Gastrocnemius medialis (tissue), 4 donors: ENCODE data around the gene DNAJB6.

Experiments
- POLR2A ChIP-seq, 2 donors: fragments of 450-650 bp; IDR thresholded peaks; one replicate each; pipeline ENCODE4 v1.6.1; 2017; ENCODE audit warnings: antibody characterized with exemption in 2 of 2, mild to moderate bottlenecking in 2 of 2, moderate library complexity in 2 of 2
- TF ChIP-seq, protein P1 (sequence below), 5 experiments: fragments of 450-650 bp in 3 of 5; fragments of 200-600 bp in 2 of 5; sonication (generic) in 2 of 5; IDR thresholded peaks in 4 of 5; conservative IDR thresholded peaks in 1 of 5; 1 replicate in 4 of 5; 2 replicates in 1 of 5; pipeline ENCODE4 v1.5.1; 2016 to 2019; ENCODE audit warnings: antibody characterized with exemption in 5 of 5, mild to moderate bottlenecking in 3 of 5, moderate library complexity in 3 of 5

DNA sequence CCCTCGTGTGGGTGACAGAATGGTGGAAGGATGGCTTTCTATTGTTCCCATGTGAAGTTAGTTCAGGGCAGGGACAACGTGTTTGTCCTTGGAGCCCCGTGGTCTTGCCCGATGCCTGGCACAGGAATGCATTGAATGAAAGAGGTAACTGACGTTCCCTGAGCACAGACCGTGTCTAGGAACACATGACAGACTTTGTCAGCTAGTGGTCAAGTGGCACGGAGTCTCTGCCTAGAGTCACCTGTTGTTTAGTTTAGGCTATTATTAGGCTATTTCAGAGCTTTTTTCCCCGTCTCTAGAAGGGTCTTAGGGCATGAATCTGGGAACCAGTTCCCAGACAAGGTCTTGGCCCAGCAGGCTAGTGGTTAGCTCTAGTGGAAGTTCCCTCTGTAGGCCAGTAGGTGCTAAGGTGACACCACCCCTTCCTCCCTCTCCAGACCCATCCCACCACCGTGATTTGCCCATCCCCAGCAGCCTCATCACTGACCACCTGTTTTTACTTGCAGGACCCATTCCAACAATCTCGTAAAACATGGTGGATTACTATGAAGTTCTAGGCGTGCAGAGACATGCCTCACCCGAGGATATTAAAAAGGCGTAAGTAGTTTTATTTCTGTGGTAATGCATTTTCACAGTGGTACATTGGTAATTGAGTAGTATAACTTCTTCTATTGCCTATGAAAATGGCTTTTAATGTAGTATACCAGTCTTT is 21.4 kb downstream of the DNAJB6 start:
- TF ChIP-seq, protein P1, sequence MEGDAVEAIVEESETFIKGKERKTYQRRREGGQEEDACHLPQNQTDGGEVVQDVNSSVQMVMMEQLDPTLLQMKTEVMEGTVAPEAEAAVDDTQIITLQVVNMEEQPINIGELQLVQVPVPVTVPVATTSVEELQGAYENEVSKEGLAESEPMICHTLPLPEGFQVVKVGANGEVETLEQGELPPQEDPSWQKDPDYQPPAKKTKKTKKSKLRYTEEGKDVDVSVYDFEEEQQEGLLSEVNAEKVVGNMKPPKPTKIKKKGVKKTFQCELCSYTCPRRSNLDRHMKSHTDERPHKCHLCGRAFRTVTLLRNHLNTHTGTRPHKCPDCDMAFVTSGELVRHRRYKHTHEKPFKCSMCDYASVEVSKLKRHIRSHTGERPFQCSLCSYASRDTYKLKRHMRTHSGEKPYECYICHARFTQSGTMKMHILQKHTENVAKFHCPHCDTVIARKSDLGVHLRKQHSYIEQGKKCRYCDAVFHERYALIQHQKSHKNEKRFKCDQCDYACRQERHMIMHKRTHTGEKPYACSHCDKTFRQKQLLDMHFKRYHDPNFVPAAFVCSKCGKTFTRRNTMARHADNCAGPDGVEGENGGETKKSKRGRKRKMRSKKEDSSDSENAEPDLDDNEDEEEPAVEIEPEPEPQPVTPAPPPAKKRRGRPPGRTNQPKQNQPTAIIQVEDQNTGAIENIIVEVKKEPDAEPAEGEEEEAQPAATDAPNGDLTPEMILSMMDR (IDR thresholded peaks at IDR 0.05 in 4 of 5, conservative IDR thresholded peaks at IDR 0.05 in 1 of 5): peak in 1 of 5 experiments; percentile 31
- peak; percentile 33 to 52 for TF ChIP-seq POLR2A (IDR thresholded peaks at IDR 0.05)
